CD1c-positive myeloid dendritic cell (primary cell): Measurements from ENCODE around the gene DNAJC21.
"Not testable (repeated sequence)": the region's sequence is repeated elsewhere in the genome, so short reads cannot be mapped to it uniquely, and the experiment has no call there.

Source experiments
- DNase-seq: peaks from one replicate; pipeline ENCODE4 v3.0.0-alpha.2; 2016; ENCODE audit errors: extremely low spot score

The DNAJC21 gene

GRCh38 chr5:34923694-34924461 lies 5.5 kb upstream of the DNAJC21 start:
- peak; percentile 71 for DNase-seq

DNA sequence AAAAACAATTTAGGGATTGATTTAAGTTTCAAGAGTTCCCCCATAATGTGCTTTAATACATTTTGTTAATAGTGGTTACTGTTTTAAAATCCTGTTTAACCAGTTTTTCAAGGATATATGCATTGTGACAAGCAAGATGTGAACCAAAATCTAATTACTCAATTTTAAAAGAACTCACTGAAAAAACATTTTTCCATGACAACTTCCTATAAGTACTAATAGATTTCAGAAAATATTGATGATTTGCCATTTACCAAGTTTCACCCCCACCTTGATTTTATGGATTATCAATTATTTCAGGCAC lies 4.9 kb upstream of the DNAJC21 start:
- no peak for DNase-seq

DNA sequence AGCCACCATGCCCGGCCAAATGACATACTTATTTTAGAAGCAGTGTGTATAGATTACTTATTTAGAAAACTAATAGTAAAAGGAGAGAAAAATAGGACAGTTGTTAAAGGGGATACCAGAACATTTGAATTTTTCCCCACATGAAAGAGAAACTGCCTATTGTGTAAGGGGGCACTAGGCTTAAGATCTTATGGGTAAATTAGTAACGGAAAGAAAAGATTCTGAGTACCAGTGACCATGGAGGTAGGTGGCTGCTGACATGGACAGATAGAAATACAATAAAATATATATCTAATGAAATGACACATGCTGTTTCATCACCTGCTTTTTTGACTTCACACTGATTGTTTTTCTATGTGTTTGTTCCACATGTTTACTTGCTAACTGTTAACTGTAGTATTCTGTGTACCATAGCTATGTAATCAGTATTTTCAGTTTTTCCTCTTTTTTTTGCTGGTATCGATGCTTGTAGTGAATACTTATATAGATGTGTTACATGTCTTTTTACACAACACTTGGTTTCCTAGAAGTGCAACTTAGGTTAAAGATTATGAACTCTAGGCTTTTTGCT lies 3.0 kb upstream of the DNAJC21 start:
- no peak for DNase-seq

GRCh38 chr5:34927785-34928184 lies 1.6 kb upstream of the DNAJC21 start:
- no peak for DNase-seq

- DNase-seq, result peak; percentile 89
Observed at GRCh38 chr5:34928267-34928666, 1.1 kb upstream of the DNAJC21 start.

GRCh38 chr5:34929720-34930461 lies 532 bp downstream of the DNAJC21 start:
- peak; percentile 91 for DNase-seq

DNA sequence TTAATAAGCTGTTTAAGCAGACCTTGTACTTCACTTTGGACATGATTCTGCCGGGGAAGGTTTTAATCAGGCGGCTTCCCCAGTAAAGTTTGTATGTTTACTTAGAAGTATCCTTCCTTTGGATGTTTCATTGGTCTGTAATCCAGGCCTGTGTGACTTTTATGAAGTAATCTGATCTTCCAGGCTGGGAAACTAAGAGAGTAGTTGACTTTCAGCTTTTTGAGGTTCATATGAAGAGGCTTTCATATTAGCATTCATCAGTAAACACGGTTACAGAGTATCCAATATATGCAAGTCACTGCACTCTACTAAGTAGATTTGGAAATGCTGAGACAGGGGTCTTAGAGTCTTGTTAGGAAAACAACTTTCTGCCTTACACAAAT lies 1.1 kb downstream of the DNAJC21 start:
- DNase-seq, result no peak

DNA sequence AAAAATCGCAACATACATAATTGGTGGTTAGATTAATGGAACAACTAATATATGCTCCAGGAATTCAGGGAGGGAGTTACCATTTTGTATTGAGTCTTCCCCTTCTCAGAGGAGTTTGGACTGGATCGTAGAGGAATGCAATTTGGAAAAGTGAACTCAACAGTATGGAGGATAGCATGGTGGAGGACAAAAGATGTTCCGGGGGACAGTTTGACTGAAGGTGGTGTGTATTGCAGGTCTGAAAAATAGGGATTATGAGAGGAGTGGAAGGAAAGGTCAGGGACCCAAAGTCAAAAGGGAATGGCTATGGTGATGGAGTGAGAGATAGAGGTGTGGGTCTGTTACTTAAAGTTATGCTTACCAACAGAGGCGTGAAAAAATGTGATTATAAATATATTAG lies 1.5 kb downstream of the DNAJC21 start:
- DNase-seq, result no peak

- no peak for DNase-seq
Observed at GRCh38 chr5:34932947-34933346, 3.6 kb downstream of the DNAJC21 start.

GRCh38 chr5:34941936-34942335 lies 12.6 kb downstream of the DNAJC21 start:
- no peak for DNase-seq

DNA sequence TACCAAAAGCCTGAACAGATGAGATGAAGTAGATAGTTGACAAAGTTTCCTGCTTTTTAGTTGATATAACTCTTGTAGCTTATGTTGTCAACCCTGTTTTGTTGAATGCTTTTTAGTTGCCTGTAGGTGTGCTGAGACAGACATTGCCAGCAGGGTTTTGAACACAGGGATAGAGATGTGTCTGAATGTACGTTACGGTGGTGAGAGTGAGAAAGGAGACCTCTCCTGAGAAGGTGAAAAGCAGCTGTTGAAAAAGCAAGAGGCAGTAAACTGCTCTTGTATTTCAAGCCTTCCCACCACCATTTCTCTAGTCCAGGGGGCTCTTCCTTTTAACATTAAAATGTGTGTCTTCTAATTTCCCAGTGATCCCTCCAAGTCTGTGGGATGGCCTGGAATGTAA lies 14.7 kb downstream of the DNAJC21 start:
- no peak for DNase-seq

DNA sequence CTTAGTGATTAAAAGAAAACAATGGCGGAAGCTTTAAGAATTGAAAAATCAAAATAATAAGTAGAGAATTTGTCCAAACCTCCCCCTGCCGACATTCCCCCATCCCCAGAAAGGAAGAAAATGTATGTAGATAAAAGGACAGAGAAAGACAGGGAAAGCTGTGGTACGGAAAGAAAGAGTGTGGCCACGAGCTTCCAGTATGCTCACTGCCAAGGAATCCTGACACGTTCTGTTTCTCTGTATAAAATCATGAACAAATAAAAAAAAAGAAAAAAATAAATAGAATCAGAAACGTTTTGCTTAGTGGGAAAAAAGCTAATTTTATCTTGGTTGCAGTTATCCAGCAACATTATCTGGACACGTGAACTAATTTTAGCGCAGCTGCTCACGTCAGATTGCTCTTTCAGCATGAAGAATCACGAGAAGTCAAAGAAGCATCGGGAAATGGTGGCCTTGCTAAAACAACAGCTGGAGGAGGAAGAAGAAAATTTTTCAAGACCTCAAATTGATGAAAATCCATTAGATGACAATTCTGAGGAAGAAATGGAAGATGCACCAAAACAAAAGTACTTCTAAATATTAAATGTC lies 15.2 kb downstream of the DNAJC21 start:
- DNase-seq, result no peak

DNA sequence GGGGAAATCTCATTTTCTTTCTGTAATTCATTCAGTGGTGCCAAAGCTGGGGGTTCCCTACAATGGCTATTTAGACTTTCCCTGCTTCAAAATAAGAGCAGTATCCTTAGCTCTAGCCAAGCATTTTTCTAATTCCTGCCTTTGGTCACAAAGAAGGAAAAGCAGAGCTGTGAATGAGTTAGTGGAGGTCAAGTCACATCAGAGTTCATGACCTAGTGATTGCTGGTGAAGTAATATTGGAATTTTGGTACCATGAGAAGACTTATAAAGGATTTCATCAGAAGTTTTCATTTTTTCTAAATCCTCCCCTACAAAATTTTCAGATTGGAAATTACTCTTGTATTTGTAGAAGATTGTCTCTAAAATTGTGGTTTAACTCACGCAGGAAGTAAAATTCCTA lies 28.0 kb downstream of the DNAJC21 start:
- DNase-seq, result no peak

DNA sequence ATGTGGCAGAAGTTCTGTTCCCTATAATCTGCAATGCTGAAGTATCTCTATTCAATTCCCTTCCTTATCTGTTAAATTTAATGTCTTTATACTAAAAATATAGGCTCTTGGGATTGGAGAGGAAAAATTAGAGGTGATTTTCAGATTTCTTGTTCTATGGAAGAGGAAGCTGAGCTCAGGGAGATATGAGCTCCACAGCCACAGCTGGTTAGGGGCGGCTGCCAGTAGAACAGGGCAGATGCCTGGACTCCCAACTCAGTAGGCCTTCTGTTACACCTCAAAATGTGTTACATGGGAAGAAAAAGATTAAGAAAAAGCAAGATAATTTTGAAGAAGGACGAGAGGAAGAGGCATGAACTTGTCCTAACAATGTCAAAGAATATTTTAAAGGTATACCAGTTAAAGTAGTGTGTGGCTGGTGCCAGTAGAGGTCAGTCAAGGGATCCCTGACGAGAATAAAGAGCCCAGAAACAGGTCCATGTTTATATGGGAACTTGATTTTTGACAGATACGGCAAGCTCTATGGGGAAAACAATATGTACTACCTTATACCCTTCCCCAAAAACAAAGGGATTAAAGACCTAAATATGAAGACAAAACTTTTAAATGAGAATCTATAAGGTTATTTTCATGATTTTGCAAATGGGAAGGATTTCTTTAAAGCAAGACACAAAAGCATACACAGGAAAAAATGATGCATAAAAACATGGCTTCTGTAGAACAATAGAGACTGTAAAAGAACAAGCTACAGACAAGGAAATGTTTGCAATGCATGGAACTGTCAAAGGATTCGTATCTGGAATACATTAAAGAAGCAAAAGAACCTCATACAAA lies 28.7 kb downstream of the DNAJC21 start:
- DNase-seq, result no peak

DNA sequence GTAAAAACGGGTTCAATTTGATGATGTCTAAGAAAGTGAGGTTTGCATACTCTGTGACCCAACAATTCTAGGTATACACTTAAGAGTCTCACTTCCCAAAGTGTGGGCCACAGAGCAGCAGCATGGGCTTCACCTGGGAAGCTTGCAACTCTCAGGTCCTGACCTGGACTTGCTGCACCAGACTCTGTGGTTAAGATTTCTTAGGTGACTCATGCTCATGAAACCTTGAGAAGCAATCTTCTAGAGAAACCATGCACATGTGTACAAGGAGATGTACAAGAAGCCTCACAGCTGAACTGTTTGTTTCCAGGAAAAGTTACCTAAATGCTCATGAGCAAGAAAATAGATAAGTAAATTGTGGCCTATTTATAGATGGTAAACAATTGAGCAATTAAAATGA lies 30.0 kb downstream of the DNAJC21 start:
- DNase-seq, result no peak

- no peak for DNase-seq
Observed at GRCh38 chr5:34967540-34967939, 38.2 kb downstream of the DNAJC21 start.

DNA sequence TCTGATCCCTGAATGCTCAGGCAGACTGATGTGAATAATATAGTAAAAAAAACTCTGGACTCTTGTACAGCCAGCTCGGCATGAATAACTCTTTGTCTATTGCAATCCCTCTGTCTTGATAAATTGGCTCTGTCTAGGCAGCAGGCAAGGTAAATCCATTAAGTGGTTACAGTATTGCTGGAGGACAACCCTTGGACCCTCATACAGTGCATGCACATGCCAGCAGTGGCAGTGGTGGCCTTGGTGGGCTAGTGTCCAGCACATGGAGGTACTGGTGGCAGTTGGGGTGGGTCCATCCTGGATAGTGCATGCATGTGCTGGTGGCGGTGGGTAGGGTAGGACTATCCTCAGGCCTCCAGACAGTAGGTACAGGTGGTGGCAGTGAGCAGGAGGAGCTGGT lies 38.9 kb downstream of the DNAJC21 start:
- no peak for DNase-seq

DNA sequence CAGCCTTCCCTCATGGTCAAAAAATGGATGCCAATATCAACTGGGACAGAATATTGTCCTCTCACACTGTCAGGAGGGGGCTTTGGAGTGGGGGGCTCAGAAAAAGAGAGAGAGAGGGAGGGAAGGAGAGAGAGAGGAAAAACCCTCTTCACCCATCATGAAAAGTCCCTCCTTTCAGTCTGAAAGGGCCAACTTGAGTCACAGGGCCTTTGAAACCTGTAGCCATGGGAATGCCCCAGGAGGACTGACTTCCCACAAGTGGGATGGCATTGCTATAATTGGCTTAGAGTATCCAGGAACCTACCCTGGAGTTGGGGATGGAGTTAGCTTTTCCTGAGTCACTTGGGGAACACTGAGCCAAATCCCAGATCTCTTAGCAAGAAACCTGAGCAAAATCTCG lies 41.2 kb downstream of the DNAJC21 start:
- no peak for DNase-seq

DNA sequence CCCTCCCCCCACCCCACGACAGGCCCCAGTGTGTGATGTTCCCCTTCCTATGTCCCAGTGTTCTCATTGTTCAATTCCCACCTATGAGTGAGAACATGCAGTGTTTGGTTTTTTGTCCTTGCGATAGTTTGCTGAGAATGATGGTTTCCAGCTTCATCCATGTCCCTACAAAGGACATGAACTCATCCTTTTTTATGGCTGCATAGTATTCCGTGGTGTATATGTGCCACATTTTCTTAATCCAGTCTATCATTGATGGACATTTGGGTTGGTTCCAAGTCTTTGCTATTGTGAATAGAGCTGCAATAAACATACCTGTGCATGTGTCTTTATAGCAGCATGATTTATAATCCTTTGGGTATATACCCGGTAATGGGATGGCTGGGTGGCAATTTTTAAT lies 42.3 kb downstream of the DNAJC21 start:
- not testable (repeated sequence) for DNase-seq

GRCh38 chr5:34976347-34976746 lies 47.0 kb downstream of the DNAJC21 start:
- no peak for DNase-seq

- no peak for DNase-seq
Observed at GRCh38 chr5:34977934-34978613, 48.7 kb downstream of the DNAJC21 start.
